ENCODE measurements around the gene ATP1B3. TPM values are rescaled to one million over a fixed set of nuclear protein-coding genes. Genes with fewer than 3 reads are reported as not detected.

ATP1B3 gene
- total RNA-seq, 2 donors from 2014 or later, result 231 to 374 TPM

GRCh38 chr3:141860086-141860669 lies 16.3 kb upstream of the ATP1B3 start:
- Histone ChIP-seq H3K4me1 (no peaks in the 10 kb centered on the region), H3K36me3 (no peaks in the 10 kb centered on the region), H3K27me3 (no peaks in the 10 kb centered on the region), H3K27ac (no peak overlapping the region), H3K9me3 (no peaks in the 10 kb centered on the region), H3K4me3 (no peak overlapping the region), H3K9ac (ENCODE audit: low read depth in 2 of 2, low read length in 2 of 2) (no peak overlapping the region)
- intact Hi-C loops (cut with DNase I), result loop anchor here (10.0 kb wide), 1 partner anchor 65 kb away; no protein-coding TSS in a partner anchor
- no peak for DNase-seq
- no peak for TF ChIP-seq CTCF (IDR thresholded peaks at IDR 0.05)

- Histone ChIP-seq H3K27me3 (no peaks in the 10 kb centered on the region), H3K4me1 (no peaks in the 10 kb centered on the region), H3K9me3 (no peaks in the 10 kb centered on the region), H3K4me3 (no peak overlapping the region), H3K36me3 (no peaks in the 10 kb centered on the region), H3K27ac (no peak overlapping the region), H3K9ac (ENCODE audit: low read depth in 2 of 2, low read length in 2 of 2) (no peak overlapping the region)
- TF ChIP-seq CTCF (IDR thresholded peaks at IDR 0.05), result no peak
- DNase-seq, result no peak
- intact Hi-C loops (cut with DNase I), result loop anchor here (10.0 kb wide), 1 partner anchor 66 kb away; no protein-coding TSS in a partner anchor
Observed at GRCh38 chr3:141860766-141861513, 15.5 kb upstream of the ATP1B3 start.

- H3K4me1 ChIP-seq, result no peaks in the 10 kb centered on the region
- no peaks in the 10 kb centered on the region for H3K36me3 ChIP-seq
- H3K9ac ChIP-seq (ENCODE audit: low read depth in 2 of 2, low read length in 2 of 2), result no peak overlapping the region
- no peaks in the 10 kb centered on the region for H3K27me3 ChIP-seq
- no peak overlapping the region for H3K4me3 ChIP-seq
- H3K27ac ChIP-seq, result no peak overlapping the region
- no peak for TF ChIP-seq CTCF (IDR thresholded peaks at IDR 0.05)
- DNase-seq, result no peak
- intact Hi-C loops (cut with DNase I), result loop anchor here (10.0 kb wide), 1 partner anchor 68 kb away; no protein-coding TSS in a partner anchor
- no peaks in the 10 kb centered on the region for H3K9me3 ChIP-seq
Observed at GRCh38 chr3:141862279-141862816, 14.1 kb upstream of the ATP1B3 start.

GRCh38 chr3:141863491-141863890 lies 13.0 kb upstream of the ATP1B3 start:
- H3K4me3 ChIP-seq, result no peak overlapping the region
- no peak for TF ChIP-seq CTCF (IDR thresholded peaks at IDR 0.05)
- no peaks in the 10 kb centered on the region for H3K27me3 ChIP-seq
- H3K9me3 ChIP-seq, result no peaks in the 10 kb centered on the region
- intact Hi-C loops (cut with DNase I), result loop anchor here (10.0 kb wide), 1 partner anchor 69 kb away; no protein-coding TSS in a partner anchor
- H3K36me3 ChIP-seq, result no peaks in the 10 kb centered on the region
- H3K9ac ChIP-seq (ENCODE audit: low read depth in 2 of 2, low read length in 2 of 2), result no peak overlapping the region
- H3K27ac ChIP-seq, result no peak overlapping the region
- no peaks in the 10 kb centered on the region for H3K4me1 ChIP-seq
- no peak for DNase-seq

- Histone ChIP-seq H3K27me3 (no peaks in the 10 kb centered on the region), H3K36me3 (no peaks in the 10 kb centered on the region), H3K4me1 (no peaks in the 10 kb centered on the region), H3K9me3 (no peaks in the 10 kb centered on the region), H3K9ac (ENCODE audit: low read depth in 2 of 2, low read length in 2 of 2) (no peak overlapping the region), H3K27ac (no peak overlapping the region), H3K4me3 (no peak overlapping the region)
- intact Hi-C loops (cut with DNase I), result loop anchor here (10.0 kb wide), 1 partner anchor 70 kb away; no protein-coding TSS in a partner anchor
- no peak for TF ChIP-seq CTCF (IDR thresholded peaks at IDR 0.05)
- DNase-seq, result no peak
Observed at GRCh38 chr3:141864281-141864970, 12.0 kb upstream of the ATP1B3 start.

Data from colonic mucosa (tissue), 4 donors.